ENCODE results near the gene FAM167B. TPM values are rescaled to one million over a fixed set of nuclear protein-coding genes. Genes with fewer than 3 reads are reported as not detected.
"Not testable (repeated sequence)": the region's sequence is repeated elsewhere in the genome, so short reads cannot be mapped to it uniquely, and the experiment has no call there.

Gene FAM167B
- total RNA-seq, 1 donor from 2014 or later = 0.53 TPM

DNA sequence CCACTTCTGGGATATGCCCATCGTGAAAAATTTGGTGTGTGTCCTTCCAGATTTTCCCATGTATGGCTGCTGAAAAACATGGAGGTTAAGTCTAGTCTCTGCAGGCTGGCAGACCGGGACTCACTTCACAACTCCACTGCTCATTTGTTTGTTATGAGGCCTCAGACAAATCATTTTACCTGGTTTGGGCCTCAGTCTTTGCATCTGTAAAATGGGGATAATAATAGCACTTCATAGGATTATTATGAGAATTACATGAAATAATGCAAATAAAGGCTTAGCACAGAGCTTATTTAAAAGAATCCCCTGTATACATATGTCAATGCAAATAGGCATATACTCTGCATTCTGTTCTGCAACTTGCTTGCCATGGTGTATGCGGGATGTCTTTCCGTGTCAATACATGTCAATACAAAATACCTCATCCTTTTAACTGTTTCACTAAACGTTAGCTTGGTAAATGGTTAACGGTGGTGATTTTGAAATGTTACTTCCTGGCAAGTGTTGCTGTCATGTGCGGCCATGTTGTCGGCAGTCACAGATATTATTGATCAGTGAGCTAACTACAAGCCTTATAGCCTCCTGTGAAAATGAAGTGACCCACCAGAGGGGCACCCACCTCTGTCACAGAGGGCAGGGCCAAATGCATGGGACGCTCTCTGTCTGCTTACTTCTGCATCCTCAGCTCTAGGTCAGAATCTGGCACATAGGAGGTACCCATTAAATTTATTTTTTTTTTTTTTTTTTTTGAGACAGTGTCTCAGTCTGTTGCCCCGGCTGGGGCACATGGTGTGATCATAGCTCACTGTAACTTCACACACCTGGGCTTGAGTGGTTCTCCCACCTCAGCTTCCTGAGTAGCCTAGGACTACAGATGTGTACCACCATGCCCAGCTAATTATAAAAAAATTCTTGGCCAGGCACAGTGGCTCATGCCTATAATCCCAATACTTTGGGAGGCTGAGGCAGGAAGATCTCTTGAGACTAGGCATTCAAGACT, 8.3 kb downstream of the FAM167B start:
- no peak for DNase-seq (ENCODE audit: low read depth)

DNA sequence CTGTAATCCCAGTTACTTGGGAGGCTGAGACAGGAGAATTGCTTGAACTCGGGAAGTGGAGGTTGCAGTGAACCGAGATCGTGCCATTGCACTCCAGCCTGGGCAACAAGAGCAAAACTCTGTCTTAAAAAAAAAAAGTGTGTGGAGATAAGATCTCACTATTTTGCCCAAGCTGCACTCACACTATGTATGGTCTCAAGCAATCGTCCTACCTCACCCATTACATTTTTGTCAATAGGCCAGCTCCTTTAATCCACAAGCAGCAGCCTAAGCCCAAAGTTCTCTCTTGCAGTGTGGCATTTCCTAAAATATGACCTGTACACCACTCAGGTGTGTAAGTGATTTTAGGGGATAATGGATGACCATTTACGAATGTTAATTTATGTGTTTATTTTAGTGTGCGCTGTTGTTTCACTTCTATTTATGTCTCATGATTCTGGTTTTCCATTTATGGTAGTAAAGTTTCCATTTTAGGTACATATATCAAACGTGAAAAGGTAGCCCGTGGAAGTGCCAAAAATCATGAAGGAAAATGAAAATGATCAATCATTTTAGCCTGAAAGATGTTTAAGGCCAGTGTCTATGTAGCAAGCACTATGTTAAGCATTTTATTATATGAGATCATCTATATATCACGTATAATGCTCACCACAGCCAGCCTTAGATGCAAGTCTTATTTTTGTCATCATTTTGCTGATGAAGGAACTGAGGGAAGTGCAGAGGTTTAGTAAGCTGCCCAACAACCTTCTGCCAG, 9.6 kb downstream of the FAM167B start:
- no peak for DNase-seq (ENCODE audit: low read depth)

DNA sequence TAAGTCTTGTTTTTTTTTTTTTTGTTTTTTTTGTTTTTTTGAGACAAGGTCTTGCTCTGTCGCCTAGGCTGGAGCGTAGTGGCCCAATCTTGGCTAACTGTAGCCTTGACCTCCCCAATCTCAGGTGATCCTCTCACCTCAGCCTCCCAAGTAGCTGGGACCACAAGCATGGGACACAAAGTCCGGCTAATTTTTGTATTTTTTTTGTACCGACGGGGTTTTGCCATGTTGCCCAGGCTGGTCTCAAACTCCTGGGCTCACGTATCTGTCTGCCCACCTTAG, 10.1 kb downstream of the FAM167B start:
- DNase-seq (ENCODE audit: low read depth) = no peak

DNA sequence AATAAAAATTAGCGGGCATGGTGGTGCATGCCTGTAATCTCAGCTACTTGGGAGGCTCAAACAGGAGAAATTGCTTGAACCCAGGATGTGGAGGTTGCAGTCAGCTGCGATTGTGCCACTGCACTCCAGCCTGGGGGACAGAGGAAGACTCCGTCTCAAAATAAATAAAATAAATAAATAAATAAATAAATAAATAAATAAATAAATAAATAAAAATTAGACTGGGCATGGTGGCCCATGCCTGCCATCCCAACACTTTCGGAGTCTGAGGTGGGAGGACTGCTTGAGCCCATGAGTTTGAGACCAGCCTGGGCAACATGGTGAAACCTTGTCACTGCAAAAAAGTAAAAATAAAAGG, 16.2 kb downstream of the FAM167B start:
- not testable (repeated sequence) for DNase-seq (ENCODE audit: low read depth)

GRCh38 chr1:32263744-32264143, 16.7 kb downstream of the FAM167B start:
- DNase-seq (ENCODE audit: low read depth) = no peak

DNA sequence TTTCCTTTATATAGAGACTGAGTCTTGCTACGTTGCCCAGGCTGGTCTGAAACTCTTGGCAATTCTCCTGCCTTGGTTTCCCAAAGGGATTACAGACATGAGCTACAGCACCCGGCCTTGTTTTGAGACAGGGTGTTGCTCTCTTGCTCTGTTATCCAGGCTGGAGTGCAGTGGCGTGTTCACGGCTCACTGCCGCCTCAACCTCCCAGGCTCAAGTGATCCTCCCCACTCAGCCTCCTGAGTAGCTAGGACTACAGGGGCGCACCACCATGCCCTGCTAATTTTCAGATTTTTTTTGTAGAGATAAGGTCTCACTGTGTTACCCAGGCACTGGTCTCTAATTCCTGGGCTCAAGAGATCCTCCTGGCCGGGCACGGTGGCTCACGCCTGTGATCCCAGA, 18.8 kb downstream of the FAM167B start:
- no peak for DNase-seq (ENCODE audit: low read depth)

DNA sequence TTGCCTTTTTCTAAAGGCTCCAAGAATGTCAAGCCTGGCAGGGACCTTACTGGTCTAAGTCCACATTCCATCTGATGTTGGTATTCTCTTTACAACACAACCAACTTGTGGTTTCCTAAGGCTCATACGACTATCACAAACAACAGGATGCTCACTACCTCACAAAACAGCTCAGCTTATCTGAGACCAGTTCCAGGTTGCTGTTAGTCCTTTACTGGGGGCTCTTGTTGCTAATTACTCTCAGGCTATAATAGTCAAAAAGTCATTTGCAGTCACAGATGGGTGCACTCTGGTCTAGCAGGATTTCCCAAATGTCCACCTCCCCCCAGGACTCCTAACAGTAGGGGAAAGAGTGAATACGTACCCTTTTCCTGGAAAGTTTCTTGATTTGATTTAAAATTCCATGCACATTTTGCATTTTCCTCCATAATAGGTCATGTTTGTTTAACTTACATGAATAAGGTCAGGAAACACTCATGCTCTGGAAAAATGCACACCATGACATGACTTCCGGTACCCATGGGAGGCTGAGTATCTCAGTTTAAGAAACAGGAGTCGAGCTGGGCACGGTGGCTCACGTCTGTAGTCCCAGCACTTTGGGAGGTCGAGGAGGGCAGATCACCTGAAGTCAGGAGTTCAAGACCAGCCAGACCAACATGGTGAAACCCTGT, 20.0 kb downstream of the FAM167B start:
- DNase-seq (ENCODE audit: low read depth) = no peak

DNA sequence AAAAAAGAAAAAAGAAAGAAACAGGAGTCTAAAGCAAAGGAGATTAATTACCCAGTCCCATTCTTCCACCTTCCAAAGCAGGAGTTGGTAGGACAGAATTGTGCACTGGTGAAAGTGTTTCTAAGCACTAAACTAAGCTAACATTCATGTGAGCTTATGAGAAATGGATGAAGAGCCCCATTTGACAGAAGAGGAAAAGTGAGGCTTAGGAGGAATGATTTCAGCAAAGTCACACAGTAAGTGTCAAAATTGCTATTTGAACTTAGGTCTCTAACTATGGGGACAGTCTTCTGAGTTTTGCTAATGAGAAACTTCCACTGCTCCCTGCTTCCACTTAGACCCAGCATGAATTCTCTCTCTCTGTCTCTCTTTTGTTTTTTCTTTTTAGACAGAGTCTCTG, 22.7 kb downstream of the FAM167B start:
- DNase-seq (ENCODE audit: low read depth) = no peak

GRCh38 chr1:32272557-32273390, 25.8 kb downstream of the FAM167B start:
- DNase-seq (ENCODE audit: low read depth) = no peak

DNA sequence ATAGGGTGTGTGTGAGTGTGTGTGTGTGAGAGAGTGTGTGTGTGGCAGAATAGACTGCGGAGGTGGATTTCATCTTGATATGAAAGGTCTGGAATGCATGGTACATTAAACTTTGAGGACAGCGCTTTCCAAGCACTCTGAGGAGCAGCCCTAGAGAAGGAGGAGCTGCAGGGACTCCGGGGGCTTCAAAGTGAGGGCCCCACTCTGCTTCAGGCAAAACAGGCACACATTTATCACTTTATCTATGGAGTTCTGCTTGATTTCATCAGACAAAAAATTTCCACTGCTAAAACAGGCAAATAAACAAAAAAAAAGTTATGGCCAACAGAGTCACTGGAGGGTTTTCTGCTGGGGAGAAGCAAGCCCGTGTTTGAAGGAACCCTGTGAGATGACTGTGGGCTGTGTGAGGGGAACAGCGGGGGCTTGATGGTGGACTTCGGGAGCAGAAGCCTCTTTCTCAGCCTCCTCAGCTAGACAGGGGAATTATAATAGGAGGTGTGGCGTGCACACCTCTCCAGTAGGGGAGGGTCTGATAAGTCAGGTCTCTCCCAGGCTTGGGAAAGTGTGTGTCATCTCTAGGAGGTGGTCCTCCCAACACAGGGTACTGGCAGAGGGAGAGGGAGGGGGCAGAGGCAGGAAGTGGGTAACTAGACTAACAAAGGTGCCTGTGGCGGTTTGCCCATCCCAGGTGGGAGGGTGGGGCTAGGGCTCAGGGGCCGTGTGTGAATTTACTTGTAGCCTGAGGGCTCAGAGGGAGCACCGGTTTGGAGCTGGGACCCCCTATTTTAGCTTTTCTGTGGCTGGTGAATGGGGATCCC, 26.6 kb downstream of the FAM167B start:
- DNase-seq (ENCODE audit: low read depth) = no peak

- no peak for DNase-seq (ENCODE audit: low read depth)
These were observed 27.8 kb downstream of the FAM167B start for GRCh38 chr1:32274646-32275340.

DNA sequence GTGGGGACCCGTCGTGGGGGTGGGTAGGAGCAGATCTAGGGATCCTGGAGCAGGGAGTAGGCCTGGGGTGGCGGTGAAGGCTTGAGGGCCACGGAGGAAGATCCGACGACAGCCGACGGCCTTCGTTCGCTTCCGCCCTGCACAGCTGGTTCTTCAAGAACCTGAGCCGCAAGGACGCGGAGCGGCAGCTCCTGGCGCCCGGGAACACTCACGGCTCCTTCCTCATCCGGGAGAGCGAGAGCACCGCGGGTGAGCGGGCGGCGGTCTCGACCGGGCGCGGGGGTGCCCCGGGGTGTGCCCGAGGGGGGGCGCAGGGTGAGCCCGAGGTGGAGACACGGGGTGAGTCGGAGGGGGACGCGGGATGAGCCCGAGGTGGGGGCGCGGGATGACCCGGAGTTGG, 28.4 kb downstream of the FAM167B start:
- no peak for DNase-seq (ENCODE audit: low read depth)

DNA sequence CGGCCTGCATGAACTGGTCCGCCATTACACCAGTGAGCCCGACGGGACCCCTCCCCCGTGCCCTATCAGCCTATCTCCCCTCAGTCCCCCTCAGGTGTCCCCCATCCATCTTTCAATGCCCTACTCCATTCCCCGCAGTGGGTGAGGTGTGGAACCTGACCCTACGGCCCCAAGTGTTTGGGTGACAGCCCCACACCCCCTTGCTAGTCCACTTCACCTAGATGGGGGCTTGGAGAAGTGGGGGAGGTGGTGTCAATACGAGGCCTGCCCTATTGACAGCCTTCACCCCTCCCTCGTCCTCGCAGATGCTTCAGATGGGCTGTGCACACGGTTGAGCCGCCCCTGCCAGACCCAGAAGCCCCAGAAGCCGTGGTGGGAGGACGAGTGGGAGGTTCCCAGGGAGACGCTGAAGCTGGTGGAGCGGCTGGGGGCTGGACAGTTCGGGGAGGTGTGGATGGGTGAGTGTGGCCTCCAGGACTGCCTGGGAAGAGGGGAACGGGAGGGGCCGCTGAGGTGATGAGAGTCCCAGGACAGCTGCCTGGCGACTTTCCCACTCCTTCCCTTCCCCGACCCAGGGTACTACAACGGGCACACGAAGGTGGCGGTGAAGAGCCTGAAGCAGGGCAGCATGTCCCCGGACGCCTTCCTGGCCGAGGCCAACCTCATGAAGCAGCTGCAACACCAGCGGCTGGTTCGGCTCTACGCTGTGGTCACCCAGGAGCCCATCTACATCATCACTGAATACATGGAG, 29.2 kb downstream of the FAM167B start:
- DNase-seq (ENCODE audit: low read depth) = peak; percentile 78

DNA sequence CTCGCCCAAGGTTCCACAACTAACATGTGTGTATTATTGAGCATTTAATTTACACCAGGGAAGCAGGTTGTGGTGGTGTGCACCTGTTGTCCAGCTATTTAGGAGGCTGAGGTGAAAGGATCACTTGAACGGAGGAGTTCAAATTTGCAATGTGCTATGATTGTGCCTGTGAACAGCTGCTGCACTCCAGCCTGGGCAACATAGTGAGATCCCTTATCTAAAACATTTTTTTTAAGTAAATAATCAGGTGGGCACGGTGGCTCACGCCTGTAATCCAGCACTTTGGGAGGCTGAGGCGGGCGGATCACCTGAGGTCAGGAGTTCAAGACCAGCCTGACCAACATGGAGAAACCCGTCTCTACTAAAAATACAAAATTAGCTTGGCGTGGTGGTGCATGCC, 37.8 kb downstream of the FAM167B start:
- not testable (repeated sequence) for DNase-seq (ENCODE audit: low read depth)

DNA sequence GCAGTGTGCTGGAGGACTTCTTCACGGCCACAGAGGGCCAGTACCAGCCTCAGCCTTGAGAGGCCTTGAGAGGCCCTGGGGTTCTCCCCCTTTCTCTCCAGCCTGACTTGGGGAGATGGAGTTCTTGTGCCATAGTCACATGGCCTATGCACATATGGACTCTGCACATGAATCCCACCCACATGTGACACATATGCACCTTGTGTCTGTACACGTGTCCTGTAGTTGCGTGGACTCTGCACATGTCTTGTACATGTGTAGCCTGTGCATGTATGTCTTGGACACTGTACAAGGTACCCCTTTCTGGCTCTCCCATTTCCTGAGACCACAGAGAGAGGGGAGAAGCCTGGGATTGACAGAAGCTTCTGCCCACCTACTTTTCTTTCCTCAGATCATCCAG, 38.6 kb downstream of the FAM167B start:
- no peak for DNase-seq (ENCODE audit: low read depth)

- no peak for DNase-seq (ENCODE audit: low read depth)
These were observed 39.7 kb downstream of the FAM167B start for GRCh38 chr1:32286763-32287162.

GRCh38 chr1:32289256-32289655, 42.2 kb downstream of the FAM167B start:
- DNase-seq (ENCODE audit: low read depth) = no peak

GRCh38 chr1:32291145-32291707, 44.2 kb downstream of the FAM167B start:
- no peak for DNase-seq (ENCODE audit: low read depth)
